ENCODE results near the gene GRN. TPM values are rescaled to one million over a fixed set of nuclear protein-coding genes. Genes with fewer than 3 reads are reported as not detected.
"Not testable (repeated sequence)": the region's sequence is repeated elsewhere in the genome, so short reads cannot be mapped to it uniquely, and the experiment has no call there.

GRN gene
- total RNA-seq, 6 donors from 2014 or later: 439 to 1,887 (median 1,220) TPM

- H3K27ac ChIP-seq: peak overlapping the region in 1 of 4 donors; percentile 52
- H3K36me3 ChIP-seq: no peaks in the 10 kb centered on the region
- TF ChIP-seq POLR2A (IDR thresholded peaks at IDR 0.05) (no peak), CTCF (IDR thresholded peaks at IDR 0.05) (no peak), POLR2AphosphoS5 (IDR thresholded peaks at IDR 0.05) (no peak), EP300 (IDR thresholded peaks at IDR 0.05) (no peak)
- H3K4me3 ChIP-seq: no peak overlapping the region
- peaks cover 0 to 18% (median 13%) of the 10 kb centered on the region in 4 donors for H3K4me1 ChIP-seq
- no peaks in the 10 kb centered on the region for H3K27me3 ChIP-seq
- 45 to 48% methylated on average over 4 to 5 of the region's 5 CpGs for WGBS, 2 donors
- ATAC-seq (ENCODE audit: low FRiP score in 2 of 2) (no peak), DNase-seq (no peak)
- H3K9me3 ChIP-seq: no peaks in the 10 kb centered on the region
These were observed 9.1 kb upstream of the GRN start for GRCh38 chr17:44335968-44336367.

GRCh38 chr17:44338702-44339101 is 6.4 kb upstream of the GRN start:
- DNase-seq: peak in 1 of 2 donors; percentile 86
- 44 to 70% methylated on average over 5 to 6 of the region's 6 CpGs for WGBS, 2 donors

GRCh38 chr17:44340553-44340952 is 4.5 kb upstream of the GRN start:
- H3K9me3 ChIP-seq; ATAC-seq (ENCODE audit: low FRiP score in 2 of 2); H3K4me1 ChIP-seq; DNase-seq; H3K36me3 ChIP-seq; H3K27me3 ChIP-seq; H3K4me3 ChIP-seq: not testable (repeated sequence)
- peak overlapping the region in 1 of 4 donors; percentile 1 for H3K27ac ChIP-seq
- 69 to 79% methylated on average over 4 to 5 of the region's 5 CpGs for WGBS, 2 donors

More at GRCh38 chr17:44338702-44339101, 6.4 kb upstream of the GRN start:
- Histone ChIP-seq H3K4me3 (no peak overlapping the region), H3K27ac (peak overlapping the region in 1 of 4 donors; percentile 35), H3K36me3 (no peaks in the 10 kb centered on the region), H3K4me1 (peaks cover 0 to 4% (median 2%) of the 10 kb centered on the region in 4 donors), H3K27me3 (no peaks in the 10 kb centered on the region), H3K9me3 (no peaks in the 10 kb centered on the region)
- peak; percentile 17 to 73 for ATAC-seq (ENCODE audit: low FRiP score in 2 of 2)
- TF ChIP-seq POLR2A (IDR thresholded peaks at IDR 0.05) (peak in 1 of 4 donors; percentile 39), CTCF (IDR thresholded peaks at IDR 0.05) (no peak), POLR2AphosphoS5 (IDR thresholded peaks at IDR 0.05) (no peak), EP300 (IDR thresholded peaks at IDR 0.05) (no peak)

GRCh38 chr17:44343510-44344209 is 1.4 kb upstream of the GRN start:
- peaks cover 0 to 3% (median under 1%) of the 10 kb centered on the region in 4 donors for H3K36me3 ChIP-seq
- H3K27me3 ChIP-seq: no peaks in the 10 kb centered on the region
- no peak for TF ChIP-seq EP300 (IDR thresholded peaks at IDR 0.05)
- TF ChIP-seq CTCF (IDR thresholded peaks at IDR 0.05): no peak
- no peak for TF ChIP-seq POLR2AphosphoS5 (IDR thresholded peaks at IDR 0.05)
- no peak for TF ChIP-seq POLR2A (IDR thresholded peaks at IDR 0.05)
- no peak overlapping the region for H3K27ac ChIP-seq
- no peak overlapping the region for H3K4me3 ChIP-seq
- ATAC-seq (ENCODE audit: low FRiP score in 2 of 2) (no peak), DNase-seq (no peak)
- H3K9me3 ChIP-seq: no peaks in the 10 kb centered on the region
- 77 to 78% methylated on average over 11 of the region's 11 CpGs for WGBS, 2 donors
- peaks cover 6 to 39% (median 23%) of the 10 kb centered on the region in 4 donors for H3K4me1 ChIP-seq

- whole genome bisulfite sequencing, 2 donors: 0 to 3% methylated on average over 3 to 21 of the region's 21 CpGs
- Histone ChIP-seq H3K27me3 (no peaks in the 10 kb centered on the region), H3K9me3 (no peaks in the 10 kb centered on the region), H3K27ac (peak overlapping the region; percentile 83 to 96 (median 93)), H3K36me3 (peaks cover 3 to 22% (median 17%) of the 10 kb centered on the region in 4 donors), H3K4me3 (peak overlapping the region; percentile 62 to 79 (median 70)), H3K4me1 (peaks cover 6 to 44% (median 26%) of the 10 kb centered on the region in 4 donors)
- TF ChIP-seq CTCF (IDR thresholded peaks at IDR 0.05) (peak; percentile 33 to 67 (median 43)), POLR2AphosphoS5 (IDR thresholded peaks at IDR 0.05) (peak in 1 of 2 donors; percentile 20), EP300 (IDR thresholded peaks at IDR 0.05) (no peak), POLR2A (IDR thresholded peaks at IDR 0.05) (peak in 1 of 4 donors; percentile 14)
- peak; percentile 81 to 88 for DNase-seq
- ATAC-seq (ENCODE audit: low FRiP score in 2 of 2): peak; percentile 47 to 50
These were observed 438 bp downstream of the GRN start for GRCh38 chr17:44345454-44346026.
